Occipital lobe (tissue), 2 donors: ENCODE measurements around the gene PFDN4. TPM values are rescaled to one million over a fixed set of nuclear protein-coding genes. Genes with fewer than 3 reads are reported as not detected.

Experiments
- DNase-seq: peaks from one replicate; lab custom pipeline; 2025; lab: John Stamatoyannopoulos, UW
- total RNA-seq: library from RNA; depleted of rRNA; stranded (reverse); fragments of >200 nt; gene quantifications from one replicate; pipeline ENCODE4 v1.2.3, GENCODE V29; 2014

The PFDN4 gene
- total RNA-seq, 1 donor from 2014 or later: 149 TPM

DNA sequence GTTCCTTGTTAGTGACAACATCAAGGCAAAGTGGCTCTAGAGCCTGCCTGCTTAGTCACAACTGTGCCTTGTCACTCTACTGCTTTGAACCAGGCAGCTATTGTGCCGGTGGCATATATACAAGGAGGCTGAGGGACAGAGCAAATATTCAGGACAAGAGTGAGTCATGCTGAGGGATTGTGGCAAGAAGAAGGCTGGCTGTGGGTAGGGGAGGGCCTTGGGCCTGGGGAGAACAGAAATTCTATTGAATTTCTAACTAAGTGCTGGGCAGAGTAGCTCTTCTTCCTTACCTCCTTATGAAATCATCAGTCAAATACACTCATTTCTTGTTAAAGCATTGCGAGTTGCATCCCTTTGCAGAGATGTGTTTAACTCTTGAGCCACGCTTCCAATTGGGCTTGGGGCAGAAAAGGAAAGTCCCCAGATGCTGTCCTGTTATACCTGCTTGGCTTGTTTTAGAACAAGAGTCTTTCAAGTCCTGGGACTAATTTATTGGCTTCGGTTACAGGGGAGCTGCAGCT lies 59.7 kb downstream of the PFDN4 start:
- no peak for DNase-seq

DNA sequence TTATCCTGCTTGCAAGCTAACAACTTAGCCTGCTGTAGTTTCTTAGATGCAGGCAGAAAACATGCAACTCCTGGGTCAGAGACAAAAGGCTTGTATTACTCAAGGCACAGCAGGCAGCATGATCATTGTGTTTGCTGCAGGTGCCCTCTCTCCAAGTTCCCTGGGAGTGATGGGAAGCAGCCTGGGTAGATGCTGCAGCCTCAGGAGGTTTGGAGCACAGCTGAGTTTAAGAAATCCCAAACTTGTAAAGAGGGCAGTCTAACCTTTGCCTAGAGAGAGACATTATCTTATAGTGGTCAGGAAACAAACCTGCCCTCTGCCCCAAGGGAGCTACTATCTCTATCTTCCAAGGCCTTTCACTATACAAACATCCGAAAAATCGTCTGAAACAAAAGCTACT lies 61.1 kb downstream of the PFDN4 start:
- DNase-seq: no peak

Other genes with a start within 250 kb of the PFDN4 start
- gene BCAS1, start 137.5 kb upstream of the PFDN4 start, total RNA-seq: 3.0 TPM
- gene CYP24A1, start 34.1 kb upstream of the PFDN4 start, total RNA-seq: not detected